Esophagus muscularis mucosa (tissue), 4 donors: ENCODE data around the gene RERE.

Experiments used
- EP300 ChIP-seq: sonication (generic); formaldehyde crosslinking; IDR thresholded peaks from one replicate; pipeline ENCODE4 v1.6.1; 2017; ENCODE audit warnings: antibody characterized with exemption
- POLR2A ChIP-seq: fragments of 450-650 bp; IDR thresholded peaks from one replicate; pipeline ENCODE4 v1.6.1; 2017; ENCODE audit warnings: antibody characterized with exemption, moderate library complexity, mild to moderate bottlenecking, low read depth
- POLR2AphosphoS5 ChIP-seq, 2 donors: sonication (generic); formaldehyde crosslinking; IDR thresholded peaks; one replicate each; pipeline ENCODE4 v1.6.1; 2017; ENCODE audit warnings: antibody characterized with exemption in 2 of 2
- TF ChIP-seq, protein P1 (sequence below), 3 experiments: fragments of 200-600 bp in 2 of 3; fragments of 450-650 bp in 1 of 3; sonication (generic) in 2 of 3; IDR thresholded peaks; one replicate each; pipeline ENCODE4 v1.5.1; 2017 to 2019; ENCODE audit warnings: antibody characterized with exemption in 3 of 3, mild to moderate bottlenecking in 2 of 3, moderate library complexity in 1 of 3

DNA sequence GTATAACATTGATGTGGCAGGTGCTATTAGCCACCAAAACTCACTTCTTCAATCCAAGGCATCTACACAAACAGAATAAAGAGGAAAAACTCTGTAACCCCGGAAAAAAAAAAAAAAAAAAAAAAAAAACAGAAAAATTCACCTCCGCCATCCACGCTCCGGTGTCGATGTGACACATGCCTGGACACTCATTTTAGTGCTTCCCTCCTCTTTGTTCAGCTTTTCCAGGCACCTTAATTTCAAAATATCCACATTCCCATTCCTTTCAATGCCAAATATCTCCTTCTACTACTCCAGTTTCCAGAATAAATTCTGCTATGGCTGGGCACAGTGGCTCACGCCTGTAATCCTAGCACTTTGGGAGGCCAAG, 5.8 kb upstream of the RERE start:
- TF ChIP-seq, protein P1, sequence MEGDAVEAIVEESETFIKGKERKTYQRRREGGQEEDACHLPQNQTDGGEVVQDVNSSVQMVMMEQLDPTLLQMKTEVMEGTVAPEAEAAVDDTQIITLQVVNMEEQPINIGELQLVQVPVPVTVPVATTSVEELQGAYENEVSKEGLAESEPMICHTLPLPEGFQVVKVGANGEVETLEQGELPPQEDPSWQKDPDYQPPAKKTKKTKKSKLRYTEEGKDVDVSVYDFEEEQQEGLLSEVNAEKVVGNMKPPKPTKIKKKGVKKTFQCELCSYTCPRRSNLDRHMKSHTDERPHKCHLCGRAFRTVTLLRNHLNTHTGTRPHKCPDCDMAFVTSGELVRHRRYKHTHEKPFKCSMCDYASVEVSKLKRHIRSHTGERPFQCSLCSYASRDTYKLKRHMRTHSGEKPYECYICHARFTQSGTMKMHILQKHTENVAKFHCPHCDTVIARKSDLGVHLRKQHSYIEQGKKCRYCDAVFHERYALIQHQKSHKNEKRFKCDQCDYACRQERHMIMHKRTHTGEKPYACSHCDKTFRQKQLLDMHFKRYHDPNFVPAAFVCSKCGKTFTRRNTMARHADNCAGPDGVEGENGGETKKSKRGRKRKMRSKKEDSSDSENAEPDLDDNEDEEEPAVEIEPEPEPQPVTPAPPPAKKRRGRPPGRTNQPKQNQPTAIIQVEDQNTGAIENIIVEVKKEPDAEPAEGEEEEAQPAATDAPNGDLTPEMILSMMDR (IDR thresholded peaks at IDR 0.05), result no peak
- TF ChIP-seq EP300, result no peak
- TF ChIP-seq POLR2A, result no peak
- no peak for TF ChIP-seq POLR2AphosphoS5 (IDR thresholded peaks at IDR 0.05)
